GM18867 (cell line): Measurements from ENCODE around the gene SMCO4.
A peak's percentile ranks its signal among the peaks of the same experiment; 100 is the strongest.

Source experiments
- ATAC-seq: cut with Tn5 transposase; IDR thresholded peaks from one replicate; pipeline ENCODE4 v1.9.1; 2021; ENCODE audit warnings: mild to moderate bottlenecking, moderate library complexity; ENCODE audit not compliant: unreplicated experiment

The SMCO4 gene

GRCh38 chr11:93529707-93530467, 13.3 kb downstream of the SMCO4 start:
- peak; percentile 46 for ATAC-seq

- ATAC-seq, result no peak
Observed at GRCh38 chr11:93528757-93529645, 14.2 kb downstream of the SMCO4 start.

DNA sequence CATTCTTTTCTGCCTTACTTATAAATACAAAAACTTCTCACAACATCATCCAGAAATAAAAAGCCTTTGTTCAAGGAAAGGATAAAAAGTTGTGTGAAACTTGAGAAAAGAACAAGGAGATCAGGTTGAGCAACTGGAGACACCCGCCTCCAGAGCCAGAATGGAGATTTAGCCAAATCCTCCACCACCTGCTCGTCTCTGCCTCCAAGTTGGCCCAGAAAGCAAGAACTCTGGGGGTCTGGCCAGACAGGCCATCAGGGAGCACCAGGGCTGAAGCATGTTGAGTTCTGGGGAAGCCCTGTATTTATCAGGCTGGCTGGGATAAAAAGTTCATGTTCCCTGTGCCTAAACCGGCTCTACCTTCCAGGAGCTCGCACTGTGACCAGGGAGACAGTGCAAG, 14.9 kb downstream of the SMCO4 start:
- ATAC-seq, result no peak

- peak; percentile 37 for ATAC-seq
Observed at GRCh38 chr11:93526641-93527583, 16.3 kb downstream of the SMCO4 start.

GRCh38 chr11:93526346-93526633, 16.9 kb downstream of the SMCO4 start:
- peak; percentile 26 for ATAC-seq

- peak; percentile 25 for ATAC-seq
Observed at GRCh38 chr11:93525601-93526345, 17.4 kb downstream of the SMCO4 start.

GRCh38 chr11:93524858-93525257, 18.3 kb downstream of the SMCO4 start:
- ATAC-seq, result no peak

DNA sequence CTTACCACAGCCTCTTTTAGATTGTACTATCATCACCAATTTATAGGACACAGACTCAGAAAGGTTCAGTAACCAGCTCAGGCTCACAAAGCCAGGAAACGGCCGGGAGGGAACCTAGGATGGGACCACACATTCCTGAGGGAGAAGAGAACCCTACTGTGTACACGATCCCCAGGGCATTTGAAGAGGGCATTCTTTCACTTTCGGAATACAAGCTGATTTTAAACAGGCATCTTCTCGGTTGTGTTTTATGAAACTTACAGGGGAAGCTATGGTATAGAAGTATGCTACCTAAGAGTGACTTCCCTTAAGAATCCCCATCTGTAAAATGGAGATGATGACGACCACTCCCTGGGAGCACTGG, 19.0 kb downstream of the SMCO4 start:
- peak; percentile 55 for ATAC-seq

DNA sequence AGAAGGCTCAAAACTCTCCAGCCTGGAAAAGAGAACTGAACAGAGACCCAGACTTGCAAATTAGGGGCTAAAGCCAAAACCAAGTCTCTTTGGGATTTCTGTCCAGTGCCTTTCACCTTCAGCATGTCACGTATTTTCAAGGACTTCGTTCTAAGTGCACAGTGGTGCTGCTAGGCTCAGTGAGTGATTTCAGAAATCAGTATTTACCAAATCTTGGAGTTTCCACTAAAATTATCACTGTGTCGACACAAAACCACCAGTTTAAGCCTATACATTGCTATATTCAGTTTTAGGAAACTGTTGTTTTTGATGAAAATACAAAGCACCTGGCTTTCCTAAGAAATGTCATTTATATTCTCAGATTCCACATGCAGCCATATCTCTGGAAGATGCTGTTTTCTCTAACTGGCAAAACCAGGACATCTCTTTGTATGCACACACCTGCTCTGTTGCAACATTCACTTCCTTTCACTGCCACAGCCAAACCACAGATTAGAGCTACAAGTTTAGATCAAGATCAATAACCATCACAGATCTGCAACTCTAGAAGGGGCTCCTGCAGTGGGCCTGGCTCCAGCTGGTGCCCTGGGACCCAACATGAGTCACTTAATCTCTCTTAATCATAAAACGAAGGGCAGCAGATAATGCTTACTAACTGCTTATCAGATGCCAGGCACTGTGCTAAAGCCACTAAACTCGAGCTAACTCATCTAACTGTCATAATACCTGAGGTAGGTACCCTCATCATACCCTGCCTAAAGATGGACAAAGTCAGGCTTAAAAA, 22.3 kb downstream of the SMCO4 start:
- ATAC-seq, result no peak

DNA sequence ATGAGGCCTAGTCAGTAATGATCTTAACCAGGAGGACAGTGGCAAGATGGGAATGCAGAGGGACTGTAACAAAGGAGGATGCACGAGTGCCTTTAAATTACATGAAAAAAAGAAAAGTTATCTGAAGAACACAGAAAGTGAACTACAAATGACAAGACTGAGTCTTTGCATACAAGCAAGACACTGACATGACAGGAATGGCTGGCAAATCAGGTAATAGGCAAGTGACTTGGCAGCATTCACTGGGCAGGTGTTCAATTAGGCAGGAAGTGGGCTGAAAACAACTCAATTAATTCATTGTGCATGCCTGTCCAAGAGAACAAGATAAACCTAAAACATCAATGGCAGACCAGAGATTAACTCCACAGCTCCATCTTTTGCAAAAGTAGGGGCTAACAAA, 24.0 kb downstream of the SMCO4 start:
- ATAC-seq, result no peak

DNA sequence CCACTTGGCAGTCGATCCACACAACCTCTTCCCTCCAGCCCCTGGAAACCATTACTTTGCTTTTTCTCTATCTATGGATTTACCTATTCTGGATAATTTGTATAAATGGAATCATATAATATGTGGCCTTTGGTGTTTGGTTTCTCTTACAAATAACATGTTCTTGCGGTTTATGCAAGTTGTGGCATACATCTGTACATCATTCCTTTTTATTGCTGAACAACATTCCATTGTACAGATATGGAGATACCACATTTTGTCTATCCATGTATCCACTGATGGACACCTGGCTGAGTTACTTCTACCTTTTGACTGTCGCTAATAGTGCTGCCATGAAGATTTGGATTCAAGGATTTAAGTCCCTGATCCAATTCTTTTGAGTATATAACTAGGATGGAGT, 25.1 kb downstream of the SMCO4 start:
- no peak for ATAC-seq

GRCh38 chr11:93517611-93518010, 25.6 kb downstream of the SMCO4 start:
- no peak for ATAC-seq

DNA sequence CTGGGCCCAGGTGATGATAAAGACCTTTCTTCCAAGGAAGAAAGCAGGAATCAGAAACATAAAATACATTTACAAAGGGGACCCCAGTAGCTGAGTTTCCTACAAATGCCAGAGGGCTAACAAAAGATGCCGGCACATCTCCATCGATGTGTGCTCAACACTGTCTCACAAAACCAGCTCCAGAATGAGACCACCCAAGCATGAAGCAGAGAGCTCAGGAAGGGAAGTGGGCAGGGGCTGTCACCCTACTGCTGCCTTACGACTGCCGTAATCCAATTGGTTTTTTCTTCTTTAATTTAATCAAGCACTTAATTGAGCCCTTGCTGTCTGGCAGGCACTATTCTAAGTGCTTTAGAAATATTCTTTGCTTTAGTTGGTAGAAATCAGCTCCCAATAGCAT, 26.1 kb downstream of the SMCO4 start:
- ATAC-seq, result no peak

DNA sequence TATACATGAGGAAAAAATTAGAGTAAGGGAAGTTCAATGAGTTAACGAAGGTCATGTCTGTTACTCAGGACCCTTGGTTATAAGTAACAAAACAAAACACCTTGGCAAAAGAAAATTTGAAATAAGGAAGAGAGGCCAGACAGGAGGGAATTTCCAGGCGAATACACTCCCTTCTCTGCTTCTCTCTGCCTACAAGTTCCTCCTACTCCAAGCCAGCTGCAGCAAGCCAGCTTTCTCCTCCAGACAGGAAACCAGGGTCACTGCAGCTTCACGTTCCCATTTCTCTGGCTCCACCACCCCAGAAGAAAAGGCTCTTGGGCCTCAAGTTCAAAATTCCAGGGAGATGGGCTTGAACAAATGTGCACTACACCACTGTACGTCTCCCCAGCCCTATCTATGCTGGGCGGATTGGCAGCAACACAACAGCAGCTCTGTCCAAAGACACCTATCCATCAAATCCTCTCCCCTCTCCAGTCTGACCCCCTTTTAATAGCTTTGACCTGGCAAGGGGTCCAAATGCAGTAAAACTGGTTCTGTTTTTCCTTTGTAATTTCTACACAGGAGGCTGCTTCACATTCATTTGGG, 27.7 kb downstream of the SMCO4 start:
- ATAC-seq, result no peak

- ATAC-seq, result no peak
Observed at GRCh38 chr11:93514712-93515111, 28.5 kb downstream of the SMCO4 start.

GRCh38 chr11:93513772-93514171, 29.4 kb downstream of the SMCO4 start:
- ATAC-seq, result no peak

DNA sequence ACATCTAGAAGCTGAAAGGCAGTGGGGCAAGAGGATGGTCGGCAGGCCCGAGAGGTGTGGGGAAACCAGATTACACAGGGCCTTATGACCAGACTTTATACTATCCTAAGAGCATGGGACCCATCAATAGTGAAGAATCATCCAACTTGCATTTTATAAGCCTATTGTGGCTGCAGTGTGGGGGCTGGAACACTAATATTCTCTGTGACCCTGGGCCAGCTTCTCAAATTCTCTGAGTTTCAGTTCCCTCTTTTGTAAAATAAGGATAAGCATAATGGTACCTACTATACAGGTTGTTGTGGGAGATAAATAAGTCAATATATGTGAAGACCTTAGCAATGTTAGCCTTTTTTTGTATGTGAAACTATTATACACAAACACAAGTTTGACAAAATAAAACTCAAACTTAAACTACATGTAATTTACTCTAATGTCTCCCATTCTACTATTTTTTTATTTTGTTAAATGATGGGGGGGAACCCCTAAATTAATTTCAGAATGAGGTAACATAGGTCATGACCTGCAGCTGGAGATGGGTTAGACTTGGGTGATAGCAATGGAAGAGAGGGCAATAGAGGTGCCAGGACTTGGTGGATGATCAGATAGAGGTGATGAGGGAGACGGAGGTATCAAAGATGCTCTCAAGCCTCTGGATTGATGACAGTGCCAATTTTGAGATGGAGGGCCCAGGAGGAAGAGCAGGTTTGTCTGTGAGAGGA, 30.1 kb downstream of the SMCO4 start:
- peak; percentile 72 for ATAC-seq

GRCh38 chr11:93512073-93512475, 31.1 kb downstream of the SMCO4 start:
- peak; percentile 93 for ATAC-seq
